Stomach (tissue), 4 donors: ENCODE measurements around the gene SLAIN2.

ENCODE experiments used
- CTCF ChIP-seq, 7 experiments: fragments of 450-650 bp in 4 of 7; fragments of 200-600 bp in 3 of 7; sonication (generic) in 3 of 7; IDR thresholded peaks; one replicate each; pipeline ENCODE4 v1.5.1; 2016 to 2019; ENCODE audit warnings: antibody characterized with exemption in 7 of 7, control low read depth in 2 of 7, mild to moderate bottlenecking in 1 of 7
- POLR2A ChIP-seq, 4 donors: fragments of 450-650 bp; IDR thresholded peaks; one replicate each; pipeline ENCODE4 v1.6.1; 2016; ENCODE audit warnings: antibody characterized with exemption in 4 of 4, control low read depth in 2 of 4, mild to moderate bottlenecking in 1 of 4, moderate library complexity in 1 of 4
- POLR2AphosphoS5 ChIP-seq, 3 donors: sonication (generic); formaldehyde crosslinking; IDR thresholded peaks; one replicate each; pipeline ENCODE4 v1.6.1; 2016; ENCODE audit warnings: antibody characterized with exemption in 3 of 3

DNA sequence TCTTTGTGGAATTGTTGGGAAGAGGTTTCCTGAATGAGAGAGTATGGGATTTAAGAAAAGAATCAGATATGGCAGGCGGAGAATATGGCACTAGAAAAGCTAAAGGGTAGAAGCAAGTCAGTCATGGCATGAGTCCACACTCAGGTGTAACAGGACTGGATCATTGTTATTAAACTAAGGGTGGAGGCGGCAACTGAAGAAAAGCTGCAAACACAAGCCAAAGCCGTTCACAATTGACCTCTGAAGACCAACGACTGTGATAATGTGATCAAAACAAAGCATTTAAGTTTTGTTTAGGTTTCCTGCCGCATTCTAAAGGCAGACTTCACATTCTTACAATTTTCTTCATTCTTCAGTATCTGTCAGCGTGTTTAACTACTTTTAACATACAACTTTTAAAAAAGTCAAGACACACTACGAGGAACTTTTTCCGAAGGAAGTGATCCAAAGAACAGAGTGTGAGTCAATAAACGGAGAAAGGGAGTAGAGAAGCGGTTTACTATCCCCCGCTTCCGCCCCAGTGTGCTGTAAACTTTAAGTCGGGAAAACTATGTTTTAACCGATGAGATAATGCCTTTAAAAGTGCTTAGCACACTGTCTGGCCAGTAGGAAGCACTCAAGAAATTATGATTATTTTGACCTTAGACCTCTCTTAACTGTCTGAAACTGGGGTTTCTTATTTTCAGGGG is 909 bp upstream of the SLAIN2 start:
- TF ChIP-seq POLR2AphosphoS5 (IDR thresholded peaks at IDR 0.05), result no peak
- no peak for TF ChIP-seq CTCF (IDR thresholded peaks at IDR 0.05)
- no peak for TF ChIP-seq POLR2A (IDR thresholded peaks at IDR 0.05)
